Prostate gland (tissue), 2 donors: ENCODE measurements around the gene LIN28B.

Experiments used
- POLR2A ChIP-seq: fragments of 450-650 bp; IDR thresholded peaks from one replicate; pipeline ENCODE4 v1.6.1; 2016; ENCODE audit warnings: antibody characterized with exemption, mild to moderate bottlenecking
- POLR2AphosphoS5 ChIP-seq: sonication (generic); formaldehyde crosslinking; IDR thresholded peaks from one replicate; pipeline ENCODE4 v1.6.1; 2017; ENCODE audit warnings: antibody characterized with exemption
- TF ChIP-seq, protein P1 (sequence below), 4 experiments: fragments of 200-600 bp in 2 of 4; fragments of 450-650 bp in 2 of 4; sonication (generic) in 2 of 4; IDR thresholded peaks; 1 replicate in 3 of 4; 2 replicates in 1 of 4; pipeline ENCODE4 v1.5.1; 2016 to 2019; ENCODE audit warnings: antibody characterized with exemption in 4 of 4, mild to moderate bottlenecking in 2 of 4, moderate library complexity in 2 of 4

DNA sequence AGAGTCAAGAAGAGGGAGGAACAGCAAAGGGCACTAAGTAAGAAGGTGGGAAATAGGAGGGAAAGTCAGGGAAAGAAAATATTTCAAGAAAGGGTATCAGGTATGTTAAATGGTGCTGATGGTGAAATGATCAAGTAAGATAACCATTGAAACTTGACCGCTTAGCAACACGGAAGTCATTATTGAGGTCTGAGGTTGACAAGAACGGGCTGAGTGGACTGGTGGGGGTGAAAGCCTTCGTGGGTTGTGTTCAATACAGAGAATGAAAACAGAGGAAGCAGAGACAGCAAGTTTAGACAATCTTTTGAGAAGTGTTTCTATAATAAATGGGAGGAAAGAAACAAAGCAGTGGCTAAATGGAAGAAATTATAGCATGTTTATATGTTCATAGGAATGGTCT lies 72.0 kb downstream of the LIN28B start:
- TF ChIP-seq, protein P1, sequence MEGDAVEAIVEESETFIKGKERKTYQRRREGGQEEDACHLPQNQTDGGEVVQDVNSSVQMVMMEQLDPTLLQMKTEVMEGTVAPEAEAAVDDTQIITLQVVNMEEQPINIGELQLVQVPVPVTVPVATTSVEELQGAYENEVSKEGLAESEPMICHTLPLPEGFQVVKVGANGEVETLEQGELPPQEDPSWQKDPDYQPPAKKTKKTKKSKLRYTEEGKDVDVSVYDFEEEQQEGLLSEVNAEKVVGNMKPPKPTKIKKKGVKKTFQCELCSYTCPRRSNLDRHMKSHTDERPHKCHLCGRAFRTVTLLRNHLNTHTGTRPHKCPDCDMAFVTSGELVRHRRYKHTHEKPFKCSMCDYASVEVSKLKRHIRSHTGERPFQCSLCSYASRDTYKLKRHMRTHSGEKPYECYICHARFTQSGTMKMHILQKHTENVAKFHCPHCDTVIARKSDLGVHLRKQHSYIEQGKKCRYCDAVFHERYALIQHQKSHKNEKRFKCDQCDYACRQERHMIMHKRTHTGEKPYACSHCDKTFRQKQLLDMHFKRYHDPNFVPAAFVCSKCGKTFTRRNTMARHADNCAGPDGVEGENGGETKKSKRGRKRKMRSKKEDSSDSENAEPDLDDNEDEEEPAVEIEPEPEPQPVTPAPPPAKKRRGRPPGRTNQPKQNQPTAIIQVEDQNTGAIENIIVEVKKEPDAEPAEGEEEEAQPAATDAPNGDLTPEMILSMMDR (IDR thresholded peaks at IDR 0.05): no peak
- no peak for TF ChIP-seq POLR2AphosphoS5
- no peak for TF ChIP-seq POLR2A
